Thymus (tissue), 11 donors: ENCODE data around the gene MAGI2. TPM values are rescaled to one million over a fixed set of nuclear protein-coding genes. Genes with fewer than 3 reads are reported as not detected.

ENCODE experiments used
- DNase-seq, 9 donors: peaks; one replicate each; pipeline ENCODE4 v3.0.0-alpha.2; 2013; ENCODE audit warnings: low spot score in 9 of 9, low read depth in 6 of 9, missing footprints in 1 of 9
- H3K27ac ChIP-seq, 2 donors: one replicate each; pipeline ENCODE4 v1.5.1; 2013; ENCODE audit warnings: control low read depth in 1 of 2, low read depth in 1 of 2, low read length in 1 of 2, mild to moderate bottlenecking in 1 of 2, moderate library complexity in 1 of 2
- H3K27me3 ChIP-seq, 2 donors: one replicate each; pipeline ENCODE4 v1.5.1; 2013; ENCODE audit warnings: low read length in 1 of 2; ENCODE audit not compliant: control insufficient read depth in 2 of 2, insufficient read depth in 1 of 2
- H3K36me3 ChIP-seq, 2 donors: one replicate each; pipeline ENCODE4 v1.5.1; 2013; ENCODE audit warnings: low read length in 1 of 2, mild to moderate bottlenecking in 1 of 2, moderate library complexity in 1 of 2; ENCODE audit not compliant: control insufficient read depth in 2 of 2, insufficient read depth in 2 of 2
- H3K4me1 ChIP-seq, 2 donors: one replicate each; pipeline ENCODE4 v1.5.1; 2013; ENCODE audit warnings: low read length in 2 of 2; ENCODE audit not compliant: control insufficient read depth in 2 of 2, insufficient read depth in 2 of 2
- H3K4me3 ChIP-seq, 2 donors: one replicate each; pipeline ENCODE4 v1.5.1; 2013; ENCODE audit warnings: low read length in 2 of 2, control low read depth in 1 of 2, mild to moderate bottlenecking in 1 of 2
- H3K9me3 ChIP-seq, 2 donors: one replicate each; pipeline ENCODE4 v1.5.1; 2013; ENCODE audit warnings: low read length in 1 of 2, mild to moderate bottlenecking in 1 of 2; ENCODE audit not compliant: control insufficient read depth in 2 of 2, insufficient read depth in 1 of 2
- WGBS: extraction: QIAGEN DNeasy Blood & Tissue Kit; methylation state at CpG from one replicate; pipeline ENCODE4 v1.1.7; 2013; 5-methylcytosine and 5-hydroxymethylcytosine counted together
- polyA plus RNA-seq: library from polyadenylated mRNA; stranded (reverse); fragments of 200-250 nt; gene quantifications from one replicate; pipeline ENCODE4 v1.2.3, GENCODE V29; 2013
- total RNA-seq: library from RNA; stranded (reverse); fragments of 120-200 nt; gene quantifications from one replicate; pipeline ENCODE4 v1.2.4, GENCODE V29; 2013
- donor health status: healthy.

MAGI2 gene
- total and polyA plus RNA-seq, 2 donors = 0.42 to 1.7 TPM

- no peaks in the 10 kb centered on the region for H3K36me3 ChIP-seq
- DNase-seq = no peak
- H3K4me3 ChIP-seq = no peak overlapping the region
- 63% methylated on average over 4 of the region's 4 CpGs for WGBS
- no peaks in the 10 kb centered on the region for H3K4me1 ChIP-seq
- no peaks in the 10 kb centered on the region for H3K27me3 ChIP-seq
- no peaks in the 10 kb centered on the region for H3K9me3 ChIP-seq
- no peak overlapping the region for H3K27ac ChIP-seq
Observed at GRCh38 chr7:78284945-78285344, 1168.5 kb downstream of the MAGI2 start.

GRCh38 chr7:78280276-78280675 is 1173.2 kb downstream of the MAGI2 start:
- 90% methylated on average over 2 of the region's 2 CpGs for WGBS
- Histone ChIP-seq H3K9me3 (no peaks in the 10 kb centered on the region), H3K4me1 (no peaks in the 10 kb centered on the region), H3K36me3 (no peaks in the 10 kb centered on the region), H3K27ac (no peak overlapping the region), H3K4me3 (no peak overlapping the region), H3K27me3 (no peaks in the 10 kb centered on the region)
- no peak for DNase-seq

GRCh38 chr7:78279457-78279856 is 1174.0 kb downstream of the MAGI2 start:
- DNase-seq = no peak
- no peak overlapping the region for H3K27ac ChIP-seq
- 98% methylated on average over 1 of the region's 1 CpG for WGBS
- no peaks in the 10 kb centered on the region for H3K9me3 ChIP-seq
- H3K4me1 ChIP-seq = no peaks in the 10 kb centered on the region
- H3K27me3 ChIP-seq = no peaks in the 10 kb centered on the region
- H3K36me3 ChIP-seq = no peaks in the 10 kb centered on the region
- no peak overlapping the region for H3K4me3 ChIP-seq

- no peaks in the 10 kb centered on the region for H3K36me3 ChIP-seq
- 83% methylated on average over 4 of the region's 4 CpGs for WGBS
Observed at GRCh38 chr7:78279032-78279431, 1174.4 kb downstream of the MAGI2 start.

GRCh38 chr7:78267141-78267540 is 1186.3 kb downstream of the MAGI2 start:
- no peak overlapping the region for H3K27ac ChIP-seq
- no peaks in the 10 kb centered on the region for H3K4me1 ChIP-seq
- WGBS = 94% methylated on average over 1 of the region's 1 CpG
- DNase-seq = no peak
- H3K27me3 ChIP-seq = no peaks in the 10 kb centered on the region
- no peaks in the 10 kb centered on the region for H3K9me3 ChIP-seq
- no peak overlapping the region for H3K4me3 ChIP-seq
- H3K36me3 ChIP-seq = no peaks in the 10 kb centered on the region

More at GRCh38 chr7:78279032-78279431, 1174.4 kb downstream of the MAGI2 start:
- Histone ChIP-seq H3K4me1 (no peaks in the 10 kb centered on the region), H3K27ac (no peak overlapping the region), H3K9me3 (no peaks in the 10 kb centered on the region), H3K4me3 (no peak overlapping the region), H3K27me3 (no peaks in the 10 kb centered on the region)
- no peak for DNase-seq

GRCh38 chr7:78265486-78265885 is 1188.0 kb downstream of the MAGI2 start:
- Histone ChIP-seq H3K36me3 (no peaks in the 10 kb centered on the region), H3K4me1 (no peaks in the 10 kb centered on the region)
- WGBS = 95% methylated on average over 4 of the region's 4 CpGs

GRCh38 chr7:78265071-78265470 is 1188.4 kb downstream of the MAGI2 start:
- no peaks in the 10 kb centered on the region for H3K9me3 ChIP-seq
- H3K27ac ChIP-seq = no peak overlapping the region
- H3K36me3 ChIP-seq = no peaks in the 10 kb centered on the region
- no peak for DNase-seq
- H3K4me3 ChIP-seq = no peak overlapping the region
- H3K4me1 ChIP-seq = no peaks in the 10 kb centered on the region
- H3K27me3 ChIP-seq = no peaks in the 10 kb centered on the region
- 74% methylated on average over 2 of the region's 2 CpGs for WGBS

More at GRCh38 chr7:78265486-78265885, 1188.0 kb downstream of the MAGI2 start:
- Histone ChIP-seq H3K4me3 (no peak overlapping the region), H3K9me3 (no peaks in the 10 kb centered on the region), H3K27me3 (no peaks in the 10 kb centered on the region), H3K27ac (no peak overlapping the region)
- no peak for DNase-seq

GRCh38 chr7:78264105-78264504 is 1189.4 kb downstream of the MAGI2 start:
- Histone ChIP-seq H3K27ac (no peak overlapping the region), H3K4me3 (no peak overlapping the region), H3K36me3 (no peaks in the 10 kb centered on the region), H3K27me3 (no peaks in the 10 kb centered on the region), H3K9me3 (no peaks in the 10 kb centered on the region), H3K4me1 (no peaks in the 10 kb centered on the region)
- no peak for DNase-seq
- WGBS = 97% methylated on average over 1 of the region's 1 CpG

GRCh38 chr7:78261739-78262138 is 1191.7 kb downstream of the MAGI2 start:
- no peaks in the 10 kb centered on the region for H3K27me3 ChIP-seq
- WGBS = 92% methylated on average over 1 of the region's 1 CpG
- H3K36me3 ChIP-seq = no peaks in the 10 kb centered on the region
- H3K9me3 ChIP-seq = no peaks in the 10 kb centered on the region
- DNase-seq = no peak
- no peaks in the 10 kb centered on the region for H3K4me1 ChIP-seq
- no peak overlapping the region for H3K4me3 ChIP-seq
- H3K27ac ChIP-seq = no peak overlapping the region

GRCh38 chr7:78261302-78261701 is 1192.2 kb downstream of the MAGI2 start:
- H3K27me3 ChIP-seq = no peaks in the 10 kb centered on the region
- no peaks in the 10 kb centered on the region for H3K9me3 ChIP-seq
- DNase-seq = no peak
- no peaks in the 10 kb centered on the region for H3K4me1 ChIP-seq
- no peak overlapping the region for H3K27ac ChIP-seq
- 90% methylated on average over 2 of the region's 2 CpGs for WGBS
- H3K36me3 ChIP-seq = no peaks in the 10 kb centered on the region
- no peak overlapping the region for H3K4me3 ChIP-seq
